IMR-90 (cell line): ENCODE measurements around the gene MEF2B. TPM values are rescaled to one million over a fixed set of nuclear protein-coding genes. Genes with fewer than 3 reads are reported as not detected.

Experiments
- ATAC-seq: fragments of 200-7000 bp; cut with Tn5 transposase; 2 replicates; pipeline ENCODE4 v1.9.1; 2020; ENCODE audit warnings: low read depth, mild to moderate bottlenecking, moderate library complexity
- BruUV-seq: library from RNA; stranded (reverse); fragments of 400-500 nt; replicated peaks from 2 replicates; lab custom pipeline; 2021; lab: Mats Ljungman, UMichigan
- CTCF ChIA-PET: fragments of 300-600 bp; formaldehyde crosslinking; extraction: SDS; loops from one replicate; lab custom pipeline; 2021; ENCODE audit warnings: antibody characterized with exemption; lab: Yijun Ruan, JAX
- POLR2A ChIA-PET: fragments of 300-600 bp; sonication (Branson Sonifier 250); formaldehyde crosslinking; loops from one replicate; lab custom pipeline; 2022; ENCODE audit warnings: antibody characterized with exemption; ENCODE audit not compliant: unreplicated experiment; lab: Charles Lee
- DNase-seq: peaks from one replicate; pipeline ENCODE4 v3.0.0; 2013
- H2AFZ ChIP-seq: replicated peaks from 2 replicates; pipeline ENCODE3; 2013; ENCODE audit warnings: low read length, mild to moderate bottlenecking; ENCODE audit not compliant: poor library complexity
- H2AK5ac ChIP-seq: 2 replicates; pipeline ENCODE4 v1.6.1; 2013; ENCODE audit warnings: low read depth, low read length, inconsistent platforms
- H2AK9ac ChIP-seq: replicated peaks from 2 replicates; pipeline ENCODE3; 2013; ENCODE audit warnings: mild to moderate bottlenecking, low read depth, low read length, moderate library complexity; ENCODE audit not compliant: poor library complexity
- H2BK120ac ChIP-seq: 2 replicates; pipeline ENCODE4 v1.6.1; 2013; ENCODE audit warnings: low read depth, low read length, inconsistent platforms
- H2BK15ac ChIP-seq: 3 replicates; pipeline ENCODE4 v1.6.1; 2013; ENCODE audit warnings: low read depth, low read length, inconsistent platforms
- H2BK20ac ChIP-seq: 2 replicates; pipeline ENCODE4 v1.6.1; 2013; ENCODE audit warnings: low read depth, mild to moderate bottlenecking, inconsistent platforms, low read length, moderate library complexity
- H2BK5ac ChIP-seq: 2 replicates; pipeline ENCODE4 v1.6.1; 2013; ENCODE audit warnings: mild to moderate bottlenecking, low read depth, low read length, inconsistent platforms; ENCODE audit not compliant: poor library complexity, severe bottlenecking
- H3K14ac ChIP-seq: replicated peaks from 2 replicates; pipeline ENCODE4 v1.6.1; 2013; ENCODE audit warnings: low read depth, low read length, inconsistent platforms
- H3K18ac ChIP-seq: 2 replicates; pipeline ENCODE4 v1.6.1; 2013; ENCODE audit warnings: low read depth, low read length, control low read depth
- H3K23ac ChIP-seq: 2 replicates; pipeline ENCODE4 v1.6.1; 2013; ENCODE audit warnings: low read depth, low read length, inconsistent platforms
- H3K27ac ChIP-seq: 2 replicates; pipeline ENCODE4 v1.5.1; 2013; ENCODE audit warnings: mild to moderate bottlenecking, control low read depth, low read length; ENCODE audit not compliant: insufficient read depth
- H3K27me3 ChIP-seq: 2 replicates; pipeline ENCODE4 v1.6.1; 2013; ENCODE audit warnings: low read length; ENCODE audit not compliant: control insufficient read depth, insufficient read depth
- H3K36me3 ChIP-seq: 2 replicates; pipeline ENCODE4 v1.6.1; 2013; ENCODE audit warnings: low read length, mixed read lengths; ENCODE audit not compliant: control insufficient read depth, insufficient read depth
- H3K4ac ChIP-seq: 2 replicates; pipeline ENCODE4 v1.6.1; 2013; ENCODE audit warnings: low read depth, low read length, inconsistent platforms
- H3K4me1 ChIP-seq: 2 replicates; pipeline ENCODE4 v1.6.1; 2013; ENCODE audit warnings: low read length, mixed read lengths; ENCODE audit not compliant: control insufficient read depth, insufficient read depth
- H3K4me2 ChIP-seq: 2 replicates; pipeline ENCODE4 v1.6.1; 2013; ENCODE audit warnings: low read depth, mild to moderate bottlenecking, control low read depth, low read length, moderate library complexity
- H3K4me3 ChIP-seq: 2 replicates; pipeline ENCODE4 v1.5.1; 2013; ENCODE audit warnings: low read depth, mild to moderate bottlenecking, control low read depth, low read length, moderate library complexity; ENCODE audit not compliant: insufficient read depth
- H3K56ac ChIP-seq: 2 replicates; pipeline ENCODE4 v1.6.1; 2013; ENCODE audit warnings: low read length, inconsistent platforms; ENCODE audit not compliant: insufficient read depth; ENCODE audit errors: extremely low read depth
- H3K79me1 ChIP-seq, 2 experiments: 2 replicates each; pipeline ENCODE4 v1.6.1; 2013; ENCODE audit warnings: low read length in 2 of 2, inconsistent platforms in 1 of 2, low read depth in 1 of 2
- H3K9ac ChIP-seq: 2 replicates; pipeline ENCODE4 v1.6.1; 2013; ENCODE audit warnings: low read depth, low read length, control low read depth
- H3K9me1 ChIP-seq: 2 replicates; pipeline ENCODE4 v1.6.1; 2013; ENCODE audit warnings: low read length, inconsistent platforms; ENCODE audit not compliant: insufficient read depth
- H3K9me3 ChIP-seq: 2 replicates; pipeline ENCODE4 v1.6.1; 2013; ENCODE audit warnings: low read length; ENCODE audit not compliant: control insufficient read depth, insufficient read depth
- H4K20me1 ChIP-seq: 2 replicates; pipeline ENCODE4 v1.6.1; 2013; ENCODE audit warnings: low read length, inconsistent platforms; ENCODE audit not compliant: insufficient read depth
- H4K5ac ChIP-seq: 2 replicates; pipeline ENCODE4 v1.6.1; 2013; ENCODE audit warnings: mild to moderate bottlenecking, low read depth, low read length, control low read depth
- H4K8ac ChIP-seq, 2 experiments: 2 replicates each; pipeline ENCODE4 v1.6.1; 2013; ENCODE audit warnings: low read depth in 2 of 2, low read length in 2 of 2, control low read depth in 1 of 2, inconsistent platforms in 1 of 2
- H4K91ac ChIP-seq: 2 replicates; pipeline ENCODE4 v1.6.1; 2013; ENCODE audit warnings: low read depth, low read length, inconsistent platforms; ENCODE audit not compliant: insufficient read depth
- CEBPB ChIP-seq: IDR thresholded peaks from 2 replicates; pipeline ENCODE4 v1.6.1; 2012; ENCODE audit warnings: low read depth, low read length, improper control_type of control experiment
- CHD1 ChIP-seq: IDR thresholded peaks from 2 replicates; pipeline ENCODE4 v1.6.1; 2012; ENCODE audit warnings: low read depth, low read length, improper control_type of control experiment
- MAZ ChIP-seq: IDR thresholded peaks from 2 replicates; pipeline ENCODE4 v1.6.1; 2012; ENCODE audit warnings: low read depth, mild to moderate bottlenecking, low read length, improper control_type of control experiment, moderate library complexity, borderline replicate concordance
- USF2 ChIP-seq: fragments of 150-350 bp; IDR thresholded peaks from 2 replicates; pipeline ENCODE4 v1.6.1; 2017; ENCODE audit warnings: mild to moderate bottlenecking, antibody characterized with exemption, low read length, low read depth
- WGBS, 2 experiments: methylation state at CpG; one replicate each; pipeline versions ENCODE4 v1.1.5 to v1.1.7; 2013; ENCODE audit warnings: missing lambda C conversion rate in 2 of 2; ENCODE audit not compliant: insufficient read length in 1 of 2; ENCODE audit errors: extremely low coverage in 2 of 2; 5-methylcytosine and 5-hydroxymethylcytosine counted together
- dilution Hi-C: fragments of 300-500 bp; cut with HindIII; formaldehyde crosslinking; loops from one replicate; pipeline ENCODE4 v1.14.3; 2018; ENCODE audit warnings: low sequenced_read_pairs; ENCODE audit not compliant: unreplicated experiment
- in situ Hi-C: fragments of 300-500 bp; cut with MboI; formaldehyde crosslinking; loops from 3 replicates; pipeline ENCODE4 v1.14.3; 2019; ENCODE audit warnings: low sequenced_read_pairs, inconsistent platforms, mixed read lengths
- intact Hi-C: fragments of 100-400 bp; cut with micrococcal nuclease; formaldehyde crosslinking; loops from 2 replicates; pipeline ENCODE4 v1.10.0; 2022
- polyA plus RNA-seq, 3 experiments: library from polyadenylated mRNA; depleted of rRNA; stranded (reverse); fragments of >200 nt; gene quantifications; 2 replicates each; pipeline ENCODE4 v1.2.3, GENCODE V29; 2012; ENCODE audit warnings: low replicate concordance in 1 of 3
- total RNA-seq: library from RNA; depleted of rRNA; stranded (reverse); fragments of >200 nt; gene quantifications from 2 replicates; pipeline ENCODE4 v1.2.3, GENCODE V29; 2012

The MEF2B gene
- total and polyA plus RNA-seq, 2 of the 4 experiments (the other 2 are of a cell fraction), result 0.18 to 0.94 TPM

GRCh38 chr19:19192078-19192882 lies 22.2 kb upstream of the MEF2B start, which contains the start of the genes BORCS8 and RFXANK:
TSS of gene BORCS8 (minus strand) at chr19:19192152. CDS start at chr19:19192117, 35 bp downstream.
TSS of gene RFXANK (plus strand) at chr19:19192258. CDS start at chr19:19193947, 1,689 bp downstream.
- Histone ChIP-seq H2BK20ac (no peak within 1 kb of the TSS), H4K20me1 (peaks cover 9% of the 10 kb centered on the region), H3K9me1 (no peaks in the 10 kb centered on the region; the same call in 1 of the 2 replicates), H3K18ac (peak within 1 kb of the TSS; percentile 93), H3K9ac (peak within 1 kb of the TSS; percentile 97), H3K4me2 (peak within 1 kb of the TSS; percentile 92), H3K14ac (peak within 1 kb of the TSS; percentile 84), H4K91ac (peak within 1 kb of the TSS; percentile 96), H2AFZ (peak within 1 kb of the TSS; percentile 98), H2AK9ac (peak within 1 kb of the TSS; percentile 88), H3K27ac (peak within 1 kb of the TSS; percentile 98), H2BK15ac (peak within 1 kb of the TSS; percentile 66; the same call in 1 of the 3 replicates), H3K23ac (peak within 1 kb of the TSS; percentile 77), H3K4me1 (peaks cover 6% of the 10 kb centered on the region; the same call in 1 of the 2 replicates), H4K8ac (peak within 1 kb of the TSS; percentile 95 to 99), H4K5ac (peak within 1 kb of the TSS; percentile 96), H3K27me3 (no peaks in the 10 kb centered on the region), H3K36me3 (peaks cover 13% of the 10 kb centered on the region), H3K79me1 (peaks cover 42 to 65% of the 10 kb centered on the region in 2 experiments), H2BK120ac (peak within 1 kb of the TSS; percentile 78), H3K4me3 (peak within 1 kb of the TSS; percentile 96), H2AK5ac (peak within 1 kb of the TSS; percentile 88), H3K4ac (peak within 1 kb of the TSS; percentile 89), H2BK5ac (peak within 1 kb of the TSS; percentile 93), H3K56ac (peak within 1 kb of the TSS; percentile 88), H3K9me3 (no peaks in the 10 kb centered on the region)
- dilution Hi-C loops, result no loop called here
- in situ Hi-C loops, result no loop called here
- ATAC-seq (peak; percentile 95), DNase-seq (peak; percentile 98)
- no TSS peak for BruUV-seq
- intact Hi-C loops, result loop anchor here (2.0 kb wide), 1 partner anchor 129 kb away; the partner anchor contains the start of genes MAU2 and SUGP1
- CTCF ChIA-PET, result no interaction called here
- no peak for TF ChIP-seq CEBPB
- peak; percentile 82; the same call in 1 of the 2 replicates for TF ChIP-seq MAZ
- TF ChIP-seq CHD1, result peak; percentile 54; the same call in 1 of the 2 replicates
- TF ChIP-seq USF2, result peak; percentile 13; the same call in 1 of the 2 replicates
- WGBS, 2 experiments, result 0% methylated on average over 4 of the region's 53 CpGs; no CpG with 5 or more reads in 1 of the 2 experiments
- POLR2A ChIA-PET, result interaction anchor here (0.5 to 1.0 kb wide), 3 partner anchors 11 to 135 kb away, joined by 3 to 26 read pairs (median 5); partner anchors contain the start of gene NR2C2AP
